CD4-positive, CD25-positive, alpha-beta regulatory T cell (primary cell): ENCODE results near the gene MN1. TPM values are rescaled to one million over a fixed set of nuclear protein-coding genes. Genes with fewer than 3 reads are reported as not detected.

Source experiments
- ATAC-seq, 2 donors: fragments of 150-1000 bp; cut with Tn5 transposase; one replicate each; pipeline ENCODE4 v1.10.0; 2021; ENCODE audit warnings: low read depth in 2 of 2, moderate number of reproducible peaks in 2 of 2, moderate library complexity in 1 of 2
- DNase-seq, 3 donors: peaks; one replicate each; pipeline versions ENCODE4 v3.0.0 to v3.0.0-alpha.2; 2012 to 2022; ENCODE audit warnings: mixed read lengths in 1 of 3
- H3K27ac ChIP-seq: one replicate; pipeline ENCODE4 v1.7.0; 2013; ENCODE audit warnings: mild to moderate bottlenecking, low read length; ENCODE audit not compliant: insufficient read depth, poor library complexity, severe bottlenecking
- H3K27me3 ChIP-seq: one replicate; pipeline ENCODE4 v1.7.0; 2013; ENCODE audit warnings: low read length; ENCODE audit not compliant: control insufficient read depth, insufficient read depth
- H3K36me3 ChIP-seq: one replicate; pipeline ENCODE4 v1.7.0; 2013; ENCODE audit warnings: mild to moderate bottlenecking, low read length, moderate library complexity; ENCODE audit not compliant: control insufficient read depth, insufficient read depth
- H3K4me1 ChIP-seq: 2 replicates; pipeline ENCODE4 v1.7.0; 2013; ENCODE audit warnings: mild to moderate bottlenecking, low read length; ENCODE audit not compliant: insufficient read depth, control insufficient read depth, poor library complexity, severe bottlenecking
- H3K4me3 ChIP-seq: one replicate; pipeline ENCODE4 v1.7.0; 2013; ENCODE audit warnings: low read depth, mild to moderate bottlenecking, low read length, moderate library complexity
- H3K9me3 ChIP-seq, 2 experiments: 1 replicate in 1 of 2; 2 replicates in 1 of 2; pipeline ENCODE4 v1.7.0; 2013; ENCODE audit warnings: low read length in 2 of 2, mild to moderate bottlenecking in 1 of 2, moderate library complexity in 1 of 2; ENCODE audit not compliant: control insufficient read depth in 2 of 2
- H3K27ac Mint-ChIP-seq, 3 donors: one replicate each; pipeline ENCODE4 v1.8.0; 2020 to 2022; ENCODE audit warnings: mild to moderate bottlenecking in 3 of 3, mixed read lengths in 3 of 3, moderate library complexity in 2 of 3
- H3K27me3 Mint-ChIP-seq: one replicate; pipeline ENCODE4 v1.8.0; 2022; ENCODE audit warnings: mild to moderate bottlenecking, mixed read lengths
- H3K36me3 Mint-ChIP-seq: one replicate; pipeline ENCODE4 v1.8.0; 2020; ENCODE audit warnings: mixed read lengths
- H3K4me1 Mint-ChIP-seq, 4 donors: one replicate each; pipeline ENCODE4 v1.8.0; 2020 to 2022; ENCODE audit warnings: mixed read lengths in 4 of 4, mild to moderate bottlenecking in 1 of 4
- H3K4me3 Mint-ChIP-seq, 4 donors: one replicate each; pipeline ENCODE4 v1.8.0; 2020 to 2022; ENCODE audit warnings: mild to moderate bottlenecking in 4 of 4, mixed read lengths in 4 of 4, moderate library complexity in 3 of 4
- H3K9me3 Mint-ChIP-seq, 7 donors: one replicate each; pipeline ENCODE4 v1.8.0; 2020 to 2022; ENCODE audit warnings: mixed read lengths in 7 of 7, mild to moderate bottlenecking in 3 of 7, moderate library complexity in 2 of 7
- polyA plus RNA-seq, 4 donors: library from polyadenylated mRNA; unstranded; fragments of 300-500 nt; fragmentation: Illumina TruSeq; gene quantifications; one replicate each; pipeline ENCODE4 v1.2.3, GENCODE V29; 2021
- total RNA-seq: library from RNA; stranded (reverse); gene quantifications from one replicate; pipeline ENCODE4 v1.2.3, GENCODE V29; 2022

The MN1 gene
- total and polyA plus RNA-seq, 5 donors from 2014 or later = 0.07 to 0.39 TPM; not detected in 3

- Mint-ChIP-seq H3K27ac (no peak overlapping the region), H3K4me3 (no peak overlapping the region), H3K9me3 (peaks cover 0 to 7% (median 2%) of the 10 kb centered on the region in 7 donors), H3K4me1 (no peaks in the 10 kb centered on the region), H3K27me3 (no peaks in the 10 kb centered on the region), H3K36me3 (no peaks in the 10 kb centered on the region)
- no peaks in the 10 kb centered on the region for H3K27me3 ChIP-seq
- no peaks in the 10 kb centered on the region for H3K9me3 ChIP-seq
- H3K4me1 ChIP-seq = no peaks in the 10 kb centered on the region
- H3K4me3 ChIP-seq = no peak overlapping the region
- no peaks in the 10 kb centered on the region for H3K36me3 ChIP-seq
- H3K27ac ChIP-seq = no peak overlapping the region
- ATAC-seq (no peak), DNase-seq (no peak)
Observed at GRCh38 chr22:27724709-27725108, 76.8 kb downstream of the MN1 start.

GRCh38 chr22:27724157-27724556, 77.4 kb downstream of the MN1 start:
- Mint-ChIP-seq H3K4me1 (no peaks in the 10 kb centered on the region), H3K36me3 (no peaks in the 10 kb centered on the region), H3K27ac (no peak overlapping the region), H3K9me3 (peaks cover 0 to 7% (median 2%) of the 10 kb centered on the region in 7 donors), H3K27me3 (no peaks in the 10 kb centered on the region), H3K4me3 (no peak overlapping the region)
- Histone ChIP-seq H3K4me1 (no peaks in the 10 kb centered on the region), H3K36me3 (no peaks in the 10 kb centered on the region), H3K4me3 (no peak overlapping the region), H3K27me3 (no peaks in the 10 kb centered on the region), H3K27ac (no peak overlapping the region), H3K9me3 (no peaks in the 10 kb centered on the region)
- DNase-seq = no peak
- ATAC-seq = no peak

GRCh38 chr22:27723708-27724107, 77.8 kb downstream of the MN1 start:
- DNase-seq (no peak), ATAC-seq (no peak)
- Mint-ChIP-seq H3K27me3 (no peaks in the 10 kb centered on the region), H3K36me3 (no peaks in the 10 kb centered on the region), H3K4me3 (no peak overlapping the region), H3K4me1 (no peaks in the 10 kb centered on the region), H3K9me3 (peaks cover 0 to 7% (median 2%) of the 10 kb centered on the region in 7 donors), H3K27ac (no peak overlapping the region)
- no peaks in the 10 kb centered on the region for H3K27me3 ChIP-seq
- H3K9me3 ChIP-seq = no peaks in the 10 kb centered on the region
- no peak overlapping the region for H3K4me3 ChIP-seq
- no peaks in the 10 kb centered on the region for H3K36me3 ChIP-seq
- no peaks in the 10 kb centered on the region for H3K4me1 ChIP-seq
- H3K27ac ChIP-seq = no peak overlapping the region

GRCh38 chr22:27723158-27723557, 78.4 kb downstream of the MN1 start:
- Mint-ChIP-seq H3K4me3 (no peak overlapping the region), H3K27me3 (no peaks in the 10 kb centered on the region), H3K27ac (no peak overlapping the region), H3K4me1 (no peaks in the 10 kb centered on the region), H3K36me3 (no peaks in the 10 kb centered on the region), H3K9me3 (peaks cover 0 to 7% (median 2%) of the 10 kb centered on the region in 7 donors)
- H3K27me3 ChIP-seq = no peaks in the 10 kb centered on the region
- H3K27ac ChIP-seq = no peak overlapping the region
- no peaks in the 10 kb centered on the region for H3K9me3 ChIP-seq
- no peaks in the 10 kb centered on the region for H3K4me1 ChIP-seq
- DNase-seq (no peak), ATAC-seq (no peak)
- no peaks in the 10 kb centered on the region for H3K36me3 ChIP-seq
- H3K4me3 ChIP-seq = no peak overlapping the region

- Histone ChIP-seq H3K27ac (no peak overlapping the region), H3K4me1 (no peaks in the 10 kb centered on the region), H3K36me3 (no peaks in the 10 kb centered on the region), H3K9me3 (no peaks in the 10 kb centered on the region), H3K27me3 (no peaks in the 10 kb centered on the region), H3K4me3 (no peak overlapping the region)
- Mint-ChIP-seq H3K27ac (no peak overlapping the region), H3K4me3 (no peak overlapping the region), H3K9me3 (peaks cover 0 to 5% (median 0%) of the 10 kb centered on the region in 7 donors), H3K27me3 (no peaks in the 10 kb centered on the region), H3K4me1 (no peaks in the 10 kb centered on the region), H3K36me3 (no peaks in the 10 kb centered on the region)
- DNase-seq (no peak), ATAC-seq (no peak)
Observed at GRCh38 chr22:27720860-27721259, 80.7 kb downstream of the MN1 start.

GRCh38 chr22:27719535-27720227, 81.9 kb downstream of the MN1 start:
- no peak overlapping the region for H3K4me3 Mint-ChIP-seq

GRCh38 chr22:27719036-27719347, 82.6 kb downstream of the MN1 start:
- Mint-ChIP-seq H3K4me3 (no peak overlapping the region), H3K9me3 (no peaks in the 10 kb centered on the region), H3K27ac (no peak overlapping the region), H3K4me1 (no peaks in the 10 kb centered on the region), H3K27me3 (no peaks in the 10 kb centered on the region), H3K36me3 (no peaks in the 10 kb centered on the region)
- H3K4me1 ChIP-seq = no peaks in the 10 kb centered on the region
- H3K4me3 ChIP-seq = no peak overlapping the region
- ATAC-seq = no peak
- DNase-seq = no peak
- no peak overlapping the region for H3K27ac ChIP-seq
- H3K27me3 ChIP-seq = peaks cover 3% of the 10 kb centered on the region
- H3K36me3 ChIP-seq = no peaks in the 10 kb centered on the region
- H3K9me3 ChIP-seq = no peaks in the 10 kb centered on the region

More at GRCh38 chr22:27719535-27720227, 81.9 kb downstream of the MN1 start:
- no peaks in the 10 kb centered on the region for H3K9me3 Mint-ChIP-seq
- no peaks in the 10 kb centered on the region for H3K36me3 ChIP-seq
- H3K4me1 Mint-ChIP-seq = no peaks in the 10 kb centered on the region
- H3K27ac Mint-ChIP-seq = no peak overlapping the region
- H3K27me3 Mint-ChIP-seq = no peaks in the 10 kb centered on the region
- no peak overlapping the region for H3K4me3 ChIP-seq
- H3K27me3 ChIP-seq = peaks cover 2% of the 10 kb centered on the region
- no peaks in the 10 kb centered on the region for H3K4me1 ChIP-seq
- H3K9me3 ChIP-seq = no peaks in the 10 kb centered on the region
- DNase-seq = no peak
- no peak for ATAC-seq
- H3K27ac ChIP-seq = no peak overlapping the region
- H3K36me3 Mint-ChIP-seq = no peaks in the 10 kb centered on the region
